Transverse colon (tissue), 4 donors: ENCODE data around the gene OR5D16.

Experiments
- EP300 ChIP-seq: sonication (generic); formaldehyde crosslinking; IDR thresholded peaks from one replicate; pipeline ENCODE4 v1.6.1; 2017; ENCODE audit warnings: antibody characterized with exemption, low read depth
- POLR2A ChIP-seq: fragments of 450-650 bp; IDR thresholded peaks from one replicate; pipeline ENCODE4 v1.6.1; 2016; ENCODE audit warnings: antibody characterized with exemption, mild to moderate bottlenecking, moderate library complexity
- POLR2AphosphoS5 ChIP-seq, 3 donors: sonication (generic); formaldehyde crosslinking; IDR thresholded peaks; one replicate each; pipeline ENCODE4 v1.6.1; 2016; ENCODE audit warnings: antibody characterized with exemption in 3 of 3
- TF ChIP-seq, protein P1 (sequence below), 5 experiments: fragments of 200-600 bp in 3 of 5; fragments of 450-650 bp in 2 of 5; sonication (generic) in 3 of 5; IDR thresholded peaks; 1 replicate in 2 of 5; 2 replicates in 3 of 5; pipeline ENCODE4 v1.5.1; 2016 to 2017; ENCODE audit warnings: antibody characterized with exemption in 5 of 5, inconsistent platforms in 3 of 5, mild to moderate bottlenecking in 2 of 5, moderate library complexity in 1 of 5

DNA sequence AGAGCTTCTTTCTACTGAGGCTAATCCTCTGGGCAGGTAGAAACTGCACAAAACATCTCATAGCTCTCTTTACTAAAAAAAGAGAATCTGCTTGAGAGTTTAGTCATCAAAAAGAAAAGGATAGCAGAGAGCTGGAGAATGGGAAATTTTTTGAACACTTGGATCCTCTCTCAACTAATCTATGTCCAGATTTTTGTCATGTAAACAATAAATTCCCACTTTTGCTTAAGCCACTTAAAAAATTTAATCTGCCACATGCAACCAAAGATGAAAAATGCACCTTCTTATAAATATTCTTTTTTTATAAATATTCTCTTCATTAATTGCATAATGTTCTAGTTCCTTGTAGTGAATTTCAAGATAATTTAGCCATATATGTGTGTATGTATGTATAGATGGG, 10.5 kb downstream of the OR5D16 start:
- TF ChIP-seq, protein P1, sequence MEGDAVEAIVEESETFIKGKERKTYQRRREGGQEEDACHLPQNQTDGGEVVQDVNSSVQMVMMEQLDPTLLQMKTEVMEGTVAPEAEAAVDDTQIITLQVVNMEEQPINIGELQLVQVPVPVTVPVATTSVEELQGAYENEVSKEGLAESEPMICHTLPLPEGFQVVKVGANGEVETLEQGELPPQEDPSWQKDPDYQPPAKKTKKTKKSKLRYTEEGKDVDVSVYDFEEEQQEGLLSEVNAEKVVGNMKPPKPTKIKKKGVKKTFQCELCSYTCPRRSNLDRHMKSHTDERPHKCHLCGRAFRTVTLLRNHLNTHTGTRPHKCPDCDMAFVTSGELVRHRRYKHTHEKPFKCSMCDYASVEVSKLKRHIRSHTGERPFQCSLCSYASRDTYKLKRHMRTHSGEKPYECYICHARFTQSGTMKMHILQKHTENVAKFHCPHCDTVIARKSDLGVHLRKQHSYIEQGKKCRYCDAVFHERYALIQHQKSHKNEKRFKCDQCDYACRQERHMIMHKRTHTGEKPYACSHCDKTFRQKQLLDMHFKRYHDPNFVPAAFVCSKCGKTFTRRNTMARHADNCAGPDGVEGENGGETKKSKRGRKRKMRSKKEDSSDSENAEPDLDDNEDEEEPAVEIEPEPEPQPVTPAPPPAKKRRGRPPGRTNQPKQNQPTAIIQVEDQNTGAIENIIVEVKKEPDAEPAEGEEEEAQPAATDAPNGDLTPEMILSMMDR (IDR thresholded peaks at IDR 0.05): no peak
- TF ChIP-seq POLR2A (no peak), EP300 (no peak), POLR2AphosphoS5 (IDR thresholded peaks at IDR 0.05) (no peak)
